ENCODE results near the gene LARGE2.
"Not testable (repeated sequence)": the region's sequence is repeated elsewhere in the genome, so short reads cannot be mapped to it uniquely, and the experiment has no call there.

The LARGE2 gene

GRCh38 chr11:45896422-45896984, 26.0 kb upstream of the LARGE2 start:
- DNase-seq, result no peak

GRCh38 chr11:45897556-45897955, 24.9 kb upstream of the LARGE2 start:
- DNase-seq, result no peak

GRCh38 chr11:45899086-45899447, 23.4 kb upstream of the LARGE2 start:
- DNase-seq, result no peak

GRCh38 chr11:45899448-45900174, 22.8 kb upstream of the LARGE2 start:
- peak; percentile 95 for DNase-seq

GRCh38 chr11:45900175-45900800, 22.2 kb upstream of the LARGE2 start:
- DNase-seq, result not testable (repeated sequence)

GRCh38 chr11:45900916-45901617, 21.4 kb upstream of the LARGE2 start:
- no peak for DNase-seq

GRCh38 chr11:45901626-45902025, 20.8 kb upstream of the LARGE2 start:
- no peak for DNase-seq

GRCh38 chr11:45902452-45903380, 19.7 kb upstream of the LARGE2 start:
- DNase-seq, result no peak

GRCh38 chr11:45904309-45904915, 18.0 kb upstream of the LARGE2 start:
- DNase-seq, result no peak

- no peak for DNase-seq
Measured at GRCh38 chr11:45905095-45905494, 17.4 kb upstream of the LARGE2 start.

GRCh38 chr11:45905576-45905975, 16.9 kb upstream of the LARGE2 start:
- DNase-seq, result not testable (repeated sequence)

- DNase-seq, result no peak
Measured at GRCh38 chr11:45906096-45906682, 16.3 kb upstream of the LARGE2 start.

GRCh38 chr11:45906965-45907611, 15.4 kb upstream of the LARGE2 start, which contains the start of gene FREY1:
FREY1 (minus strand) TSS chr11:45907271; CDS start chr11:45907245, 26 bp downstream.
- no peak for DNase-seq

GRCh38 chr11:45907911-45908370, 14.5 kb upstream of the LARGE2 start:
- DNase-seq, result no peak

GRCh38 chr11:45909594-45910475, 12.6 kb upstream of the LARGE2 start:
- no peak for DNase-seq

GRCh38 chr11:45910623-45911022, 11.8 kb upstream of the LARGE2 start:
- DNase-seq, result no peak

GRCh38 chr11:45913514-45913913, 8.9 kb upstream of the LARGE2 start:
- no peak for DNase-seq

GRCh38 chr11:45913942-45914635, 8.4 kb upstream of the LARGE2 start:
- no peak for DNase-seq

GRCh38 chr11:45915446-45915845, 7.0 kb upstream of the LARGE2 start:
- DNase-seq, result no peak
